Neural crest cell (in vitro differentiated cells): Measurements from ENCODE around the gene HSPB8. TPM values are rescaled to one million over a fixed set of nuclear protein-coding genes. Genes with fewer than 3 reads are reported as not detected.

Source experiments
- DNase-seq: peaks from one replicate; pipeline ENCODE4 v3.0.0; 2021; ENCODE audit warnings: low read depth, mixed read lengths, low spot score
- H3K27ac Mint-ChIP-seq: one replicate; pipeline ENCODE4 v1.8.0; 2021; ENCODE audit warnings: mild to moderate bottlenecking, mixed read lengths; ENCODE audit not compliant: unreplicated experiment
- H3K27me3 Mint-ChIP-seq: 2 replicates; pipeline ENCODE4 v1.8.0; 2021; ENCODE audit warnings: low read depth, mild to moderate bottlenecking, mixed read lengths
- H3K36me3 Mint-ChIP-seq: 2 replicates; pipeline ENCODE4 v1.8.0; 2021; ENCODE audit warnings: low read depth, mild to moderate bottlenecking, mixed read lengths
- H3K4me1 Mint-ChIP-seq: 2 replicates; pipeline ENCODE4 v1.8.0; 2021; ENCODE audit warnings: mixed read lengths
- H3K4me3 Mint-ChIP-seq: one replicate; pipeline ENCODE4 v1.8.0; 2021; ENCODE audit warnings: mild to moderate bottlenecking, mixed read lengths
- H3K9me3 Mint-ChIP-seq: 2 replicates; pipeline ENCODE4 v1.8.0; 2021; ENCODE audit warnings: mixed read lengths
- total RNA-seq: library from RNA; stranded (reverse); gene quantifications from 2 replicates; pipeline ENCODE4 v1.2.1, GENCODE V29; 2021
- TF ChIP-seq, protein P1 (sequence below): fragments of 200-600 bp; sonication (generic); conservative IDR thresholded peaks from 2 replicates; pipeline ENCODE4 v1.5.0; 2021; ENCODE audit warnings: antibody characterized with exemption, mild to moderate bottlenecking

Gene HSPB8
- total RNA-seq, 1 donor from 2014 or later, result 0.58 TPM

DNA sequence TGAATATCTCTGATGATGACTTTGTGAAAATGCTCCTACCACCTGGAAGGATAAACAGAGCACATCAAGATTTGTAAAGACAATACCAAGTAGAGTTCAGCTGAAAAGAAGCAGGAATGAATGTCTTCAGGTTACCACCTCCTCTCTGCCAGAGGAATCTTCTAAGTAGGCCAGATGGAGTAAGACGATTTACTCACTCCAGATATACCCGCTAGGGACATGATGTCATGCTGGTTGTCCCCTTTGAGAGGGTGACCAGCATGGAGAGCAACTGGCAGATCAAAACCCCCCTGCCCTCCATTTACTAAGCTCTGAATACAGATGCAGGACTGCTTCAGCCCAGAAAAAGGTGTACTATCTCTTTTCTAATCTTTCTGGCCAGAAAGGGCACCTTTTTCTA lies 39.3 kb upstream of the HSPB8 start:
- peaks cover 5% of the 10 kb centered on the region for H3K36me3 Mint-ChIP-seq
- TF ChIP-seq, protein P1, sequence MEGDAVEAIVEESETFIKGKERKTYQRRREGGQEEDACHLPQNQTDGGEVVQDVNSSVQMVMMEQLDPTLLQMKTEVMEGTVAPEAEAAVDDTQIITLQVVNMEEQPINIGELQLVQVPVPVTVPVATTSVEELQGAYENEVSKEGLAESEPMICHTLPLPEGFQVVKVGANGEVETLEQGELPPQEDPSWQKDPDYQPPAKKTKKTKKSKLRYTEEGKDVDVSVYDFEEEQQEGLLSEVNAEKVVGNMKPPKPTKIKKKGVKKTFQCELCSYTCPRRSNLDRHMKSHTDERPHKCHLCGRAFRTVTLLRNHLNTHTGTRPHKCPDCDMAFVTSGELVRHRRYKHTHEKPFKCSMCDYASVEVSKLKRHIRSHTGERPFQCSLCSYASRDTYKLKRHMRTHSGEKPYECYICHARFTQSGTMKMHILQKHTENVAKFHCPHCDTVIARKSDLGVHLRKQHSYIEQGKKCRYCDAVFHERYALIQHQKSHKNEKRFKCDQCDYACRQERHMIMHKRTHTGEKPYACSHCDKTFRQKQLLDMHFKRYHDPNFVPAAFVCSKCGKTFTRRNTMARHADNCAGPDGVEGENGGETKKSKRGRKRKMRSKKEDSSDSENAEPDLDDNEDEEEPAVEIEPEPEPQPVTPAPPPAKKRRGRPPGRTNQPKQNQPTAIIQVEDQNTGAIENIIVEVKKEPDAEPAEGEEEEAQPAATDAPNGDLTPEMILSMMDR, result no peak
- peaks cover 6% of the 10 kb centered on the region for H3K9me3 Mint-ChIP-seq
- no peak overlapping the region for H3K4me3 Mint-ChIP-seq
- no peak for DNase-seq
- H3K27me3 Mint-ChIP-seq, result no peaks in the 10 kb centered on the region
- H3K4me1 Mint-ChIP-seq, result no peaks in the 10 kb centered on the region
- no peak overlapping the region for H3K27ac Mint-ChIP-seq

DNA sequence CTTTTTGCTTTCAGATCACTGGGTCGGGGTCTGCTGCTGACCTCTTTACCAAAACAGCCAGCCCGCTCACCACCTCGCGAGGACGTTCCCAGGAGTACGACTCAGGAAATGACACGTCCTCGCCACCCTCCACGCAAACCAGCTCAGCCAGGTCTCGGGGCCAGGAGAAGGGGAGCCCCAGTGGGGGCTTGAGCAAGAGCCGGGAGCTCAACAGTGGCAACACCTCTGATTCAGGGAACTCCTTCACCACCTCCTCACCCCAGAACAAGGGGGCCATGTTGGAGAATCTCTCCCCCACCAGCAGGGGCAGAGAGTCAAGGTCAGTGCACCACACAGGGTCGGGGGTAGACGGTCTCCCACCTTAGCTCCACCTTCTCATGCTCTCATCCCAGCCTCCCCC lies 33.4 kb upstream of the HSPB8 start:
- Mint-ChIP-seq H3K27ac (no peak overlapping the region), H3K27me3 (no peaks in the 10 kb centered on the region), H3K36me3 (peaks cover 5% of the 10 kb centered on the region), H3K9me3 (no peaks in the 10 kb centered on the region), H3K4me1 (peaks cover 31% of the 10 kb centered on the region), H3K4me3 (no peak overlapping the region)
- TF ChIP-seq, protein P1, result no peak
- no peak for DNase-seq

DNA sequence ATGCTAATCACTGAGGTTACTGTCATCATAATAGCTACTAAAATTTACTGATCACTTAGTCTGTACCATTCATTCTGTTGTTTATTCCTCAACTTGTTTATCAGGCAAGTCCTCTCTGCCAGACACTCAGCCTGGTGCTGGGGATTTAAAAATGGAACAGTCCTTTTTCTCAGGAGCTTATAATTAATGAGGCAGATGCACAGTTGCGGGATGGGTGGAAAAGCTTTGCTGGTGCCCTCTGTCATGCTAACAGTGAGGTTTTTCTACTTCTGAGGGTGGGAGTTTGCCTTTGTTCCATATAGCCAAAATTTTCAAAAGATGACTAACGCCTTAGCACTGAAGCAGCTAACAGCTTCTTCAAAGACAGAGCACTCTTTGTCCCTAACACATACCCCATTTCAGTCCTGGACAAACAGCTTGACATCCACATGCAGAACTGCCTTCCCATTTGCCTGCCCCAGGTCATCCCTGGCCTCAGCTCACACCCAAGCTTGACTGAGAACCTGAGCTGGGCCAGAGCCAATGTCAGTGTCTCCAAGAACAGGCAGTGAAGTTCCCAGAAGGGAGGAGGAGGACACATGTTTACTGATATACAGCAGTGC lies 30.8 kb upstream of the HSPB8 start:
- TF ChIP-seq, protein P1, result no peak
- Mint-ChIP-seq H3K27me3 (no peaks in the 10 kb centered on the region), H3K27ac (peak overlapping the region; percentile 75), H3K36me3 (peaks cover 11% of the 10 kb centered on the region), H3K9me3 (no peaks in the 10 kb centered on the region), H3K4me1 (peaks cover 36% of the 10 kb centered on the region), H3K4me3 (peak overlapping the region; percentile 35)
- DNase-seq, result no peak

DNA sequence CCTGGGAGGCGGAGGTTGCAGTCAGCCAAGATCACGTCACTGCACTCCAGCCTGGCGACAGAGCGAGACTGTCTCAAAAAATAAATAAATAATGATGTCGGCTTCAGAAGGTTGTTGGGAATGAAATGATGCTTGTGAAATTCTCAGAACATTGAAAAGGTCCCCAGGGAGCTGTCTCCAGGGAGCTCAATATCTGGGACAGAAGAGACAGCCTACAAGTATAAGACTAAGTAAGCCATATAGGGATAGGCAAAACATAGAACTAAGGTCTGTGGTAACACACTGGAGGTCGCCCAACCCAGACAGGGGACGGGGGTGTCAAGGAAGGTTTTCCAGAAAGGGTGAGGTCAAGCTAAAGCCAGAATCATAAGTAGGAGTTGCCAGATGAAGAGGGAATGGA lies 29.5 kb upstream of the HSPB8 start:
- Mint-ChIP-seq H3K27ac (no peak overlapping the region), H3K4me1 (peaks cover 48% of the 10 kb centered on the region), H3K27me3 (peaks cover 3% of the 10 kb centered on the region), H3K4me3 (peak overlapping the region; percentile 4), H3K36me3 (peaks cover 16% of the 10 kb centered on the region), H3K9me3 (peaks cover 4% of the 10 kb centered on the region)
- TF ChIP-seq, protein P1, result no peak
- DNase-seq, result no peak

DNA sequence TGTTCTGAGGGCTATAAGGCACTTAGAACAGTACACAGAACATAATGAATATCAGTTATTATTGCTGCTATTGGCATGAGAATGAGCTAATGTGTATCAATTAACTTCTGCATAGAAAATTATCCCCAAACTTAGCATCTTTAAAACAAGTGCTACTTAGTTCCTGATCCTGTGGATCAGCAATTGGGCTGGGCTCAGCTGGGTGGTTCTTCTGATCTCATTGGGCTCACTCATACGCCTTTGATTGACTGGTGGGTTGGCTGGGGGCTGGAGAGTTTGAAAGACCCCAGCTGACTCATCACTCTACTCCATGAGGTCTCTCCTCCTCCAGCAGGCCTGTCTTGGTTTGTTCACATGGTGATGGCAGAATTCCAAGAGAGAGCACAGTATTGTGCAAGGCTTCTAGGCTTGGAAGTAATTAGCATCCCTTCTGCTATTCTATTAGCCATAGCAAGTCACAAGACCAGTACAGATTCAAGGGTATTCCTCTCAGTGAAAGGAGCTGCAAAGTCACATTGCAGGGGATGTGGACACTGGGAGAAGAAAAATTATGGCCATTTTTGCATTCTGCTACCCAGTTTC lies 27.2 kb upstream of the HSPB8 start:
- H3K4me1 Mint-ChIP-seq, result peaks cover 42% of the 10 kb centered on the region
- H3K9me3 Mint-ChIP-seq, result peaks cover 4% of the 10 kb centered on the region
- DNase-seq, result no peak
- no peak overlapping the region for H3K4me3 Mint-ChIP-seq
- peaks cover 3% of the 10 kb centered on the region for H3K27me3 Mint-ChIP-seq
- no peak overlapping the region for H3K27ac Mint-ChIP-seq
- TF ChIP-seq, protein P1, result no peak
- peaks cover 16% of the 10 kb centered on the region for H3K36me3 Mint-ChIP-seq
